ENCODE measurements around the gene TCERG1L.

TCERG1L gene

DNA sequence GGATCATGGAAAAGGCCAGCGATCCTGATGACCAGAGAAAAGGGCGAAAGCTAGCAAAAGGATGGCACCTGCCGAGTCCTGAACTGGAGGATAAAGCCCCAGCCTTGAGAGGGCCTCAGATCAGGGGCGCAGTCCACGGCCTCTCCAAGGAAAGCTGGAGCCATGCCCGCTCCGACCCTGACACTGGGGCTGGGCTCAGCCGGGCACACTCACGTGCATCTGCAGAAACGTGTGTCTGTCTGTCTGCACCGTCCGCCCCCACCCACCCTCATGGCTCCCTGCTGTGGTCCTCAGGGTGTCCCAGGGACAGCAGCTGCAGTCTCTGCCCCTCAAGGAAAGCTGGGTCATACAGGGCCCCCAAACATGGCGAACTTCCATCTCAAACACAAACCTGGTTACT is 200.5 kb downstream of the TCERG1L start:
- Histone ChIP-seq H4K8ac (ENCODE audit: low read depth, low read length) (no peak overlapping the region), H3K14ac (ENCODE audit: low read length) (peak overlapping the region; percentile 63), H3K27ac (replicated peaks; ENCODE audit: low read length) (no peak overlapping the region), H3K23ac (ENCODE audit: low read depth, low read length, poor library complexity) (no peak overlapping the region), H3K4me1 (ENCODE audit: control insufficient read depth in 2 of 2, insufficient read depth in 1 of 2, low read depth in 1 of 2, low read length in 2 of 2) (no peaks in the 10 kb centered on the region), H3K36me3 (replicated peaks in 1 of 2; ENCODE audit: control insufficient read depth in 2 of 2, insufficient read depth in 2 of 2, low read length in 2 of 2) (no peaks in the 10 kb centered on the region), H3K9me3 (replicated peaks in 1 of 2; ENCODE audit: control insufficient read depth in 2 of 2, insufficient read depth in 1 of 2, low read depth in 1 of 2, low read length in 2 of 2) (peaks cover 0 to 1% of the 10 kb centered on the region in 2 donors), H2BK15ac (ENCODE audit: low read length) (no peak overlapping the region), H3K9ac (ENCODE audit: low read depth, low read length, poor library complexity) (peak overlapping the region; percentile 73), H3K18ac (ENCODE audit: low read length) (no peak overlapping the region), H2BK12ac (ENCODE audit: low read length) (no peak overlapping the region), H2AFZ (ENCODE audit: low read length) (no peak overlapping the region), H3K79me1 (ENCODE audit: low read depth, low read length) (no peaks in the 10 kb centered on the region), H2BK120ac (ENCODE audit: low read depth, low read length) (no peak overlapping the region), H3K27me3 (ENCODE audit: control insufficient read depth in 3 of 3, insufficient read depth in 3 of 3, low read depth in 1 of 3, low read length in 3 of 3) (no peaks in the 10 kb centered on the region), H2AK5ac (ENCODE audit: low read depth, low read length) (no peak overlapping the region), H3K4me3 (ENCODE audit: low read length in 2 of 2) (no peak overlapping the region), H3K4ac (ENCODE audit: low read length) (no peak overlapping the region), H3K4me2 (ENCODE audit: insufficient read depth, low read length, poor library complexity, severe bottlenecking) (no peak overlapping the region), H4K91ac (ENCODE audit: low read depth, low read length, poor library complexity) (no peak overlapping the region), H2BK5ac (ENCODE audit: low read length) (no peak overlapping the region)
- no CpG with 5 or more reads among the region's 13 CpGs for WGBS, 2 donors (ENCODE audit: extremely low coverage in 2 of 2, insufficient read length in 2 of 2, insufficient replicate concordance in 1 of 2)
- DNase-seq (ENCODE audit: low spot score): no peak

DNA sequence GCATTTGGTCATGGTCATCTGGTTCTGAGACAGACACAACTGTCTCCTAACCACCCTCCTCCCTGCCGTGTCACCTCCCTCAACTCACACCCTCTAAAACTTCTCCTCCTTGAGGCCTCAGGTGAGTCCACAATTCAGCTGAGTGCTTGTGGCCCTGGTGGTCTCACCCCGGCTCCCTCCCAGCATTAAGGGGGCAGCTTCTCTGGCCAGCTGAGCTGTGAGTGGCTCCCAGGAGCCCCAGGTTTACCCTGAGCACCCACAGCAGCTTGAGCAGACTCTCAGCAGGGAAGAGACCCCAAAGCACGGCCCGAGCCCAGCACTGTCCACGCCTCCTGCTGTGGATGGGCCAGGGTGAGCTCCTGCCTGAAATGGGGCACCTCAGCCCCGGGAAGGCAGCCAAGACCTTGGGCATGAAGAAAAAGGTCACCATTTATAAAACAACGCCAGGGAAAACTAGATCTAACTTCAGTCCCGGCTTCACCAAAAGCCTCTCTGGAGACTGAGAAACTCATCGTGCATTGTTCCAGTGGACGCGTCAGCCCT is 201.2 kb downstream of the TCERG1L start:
- no peak overlapping the region for H2BK120ac ChIP-seq (ENCODE audit: low read depth, low read length)
- H3K18ac ChIP-seq (ENCODE audit: low read length): no peak overlapping the region
- no peak for DNase-seq (ENCODE audit: low spot score)
- H3K9ac ChIP-seq (ENCODE audit: low read depth, low read length, poor library complexity): no peak overlapping the region
- H3K9me3 ChIP-seq (replicated peaks in 1 of 2; ENCODE audit: control insufficient read depth in 2 of 2, insufficient read depth in 1 of 2, low read depth in 1 of 2, low read length in 2 of 2): peaks cover 0 to 1% of the 10 kb centered on the region in 2 donors
- no peak overlapping the region for H2AFZ ChIP-seq (ENCODE audit: low read length)
- no peak overlapping the region for H2BK5ac ChIP-seq (ENCODE audit: low read length)
- no peak overlapping the region for H2BK12ac ChIP-seq (ENCODE audit: low read length)
- no peaks in the 10 kb centered on the region for H3K36me3 ChIP-seq (replicated peaks in 1 of 2; ENCODE audit: control insufficient read depth in 2 of 2, insufficient read depth in 2 of 2, low read length in 2 of 2)
- no peak overlapping the region for H4K91ac ChIP-seq (ENCODE audit: low read depth, low read length, poor library complexity)
- no peaks in the 10 kb centered on the region for H3K79me1 ChIP-seq (ENCODE audit: low read depth, low read length)
- H2AK5ac ChIP-seq (ENCODE audit: low read depth, low read length): no peak overlapping the region
- H3K23ac ChIP-seq (ENCODE audit: low read depth, low read length, poor library complexity): no peak overlapping the region
- no peak overlapping the region for H3K4me2 ChIP-seq (ENCODE audit: insufficient read depth, low read length, poor library complexity, severe bottlenecking)
- H3K4ac ChIP-seq (ENCODE audit: low read length): no peak overlapping the region
- H2BK15ac ChIP-seq (ENCODE audit: low read length): no peak overlapping the region
- WGBS, 2 donors (ENCODE audit: extremely low coverage in 2 of 2, insufficient read length in 2 of 2, insufficient replicate concordance in 1 of 2): no CpG with 5 or more reads among the region's 11 CpGs
- H4K8ac ChIP-seq (ENCODE audit: low read depth, low read length): no peak overlapping the region
- H3K27ac ChIP-seq (replicated peaks; ENCODE audit: low read length): no peak overlapping the region
- H3K4me1 ChIP-seq (ENCODE audit: control insufficient read depth in 2 of 2, insufficient read depth in 1 of 2, low read depth in 1 of 2, low read length in 2 of 2): no peaks in the 10 kb centered on the region
- no peaks in the 10 kb centered on the region for H3K27me3 ChIP-seq (ENCODE audit: control insufficient read depth in 3 of 3, insufficient read depth in 3 of 3, low read depth in 1 of 3, low read length in 3 of 3)
- no peak overlapping the region for H3K4me3 ChIP-seq (ENCODE audit: low read length in 2 of 2)
- H3K14ac ChIP-seq (ENCODE audit: low read length): no peak overlapping the region

DNA sequence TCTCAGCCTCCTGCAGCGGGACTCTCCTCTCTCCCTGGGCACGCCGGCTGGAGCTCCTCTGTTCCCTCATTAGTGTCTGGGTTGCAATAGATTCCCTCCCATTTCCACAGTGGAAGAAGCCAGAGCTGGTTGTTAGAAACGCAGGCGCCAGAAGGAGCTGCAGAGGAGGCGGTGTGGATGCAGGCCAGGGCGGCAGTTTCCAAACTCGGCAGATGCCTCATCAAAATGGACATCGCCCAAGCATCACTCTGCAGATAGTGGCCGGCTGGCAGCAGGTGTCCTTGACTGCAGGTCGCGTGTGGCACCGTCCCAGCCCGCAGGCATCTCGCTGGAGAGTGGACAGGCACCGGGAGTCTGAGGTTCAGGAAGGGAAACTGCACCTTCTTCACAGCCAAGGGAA is 201.8 kb downstream of the TCERG1L start:
- no peaks in the 10 kb centered on the region for H3K4me1 ChIP-seq (ENCODE audit: control insufficient read depth in 2 of 2, insufficient read depth in 1 of 2, low read depth in 1 of 2, low read length in 2 of 2)
- no peak overlapping the region for H3K4me3 ChIP-seq (ENCODE audit: low read length in 2 of 2)
- H2BK5ac ChIP-seq (ENCODE audit: low read length): no peak overlapping the region
- no peak for DNase-seq (ENCODE audit: low spot score)
- H3K27me3 ChIP-seq (ENCODE audit: control insufficient read depth in 3 of 3, insufficient read depth in 3 of 3, low read depth in 1 of 3, low read length in 3 of 3): no peaks in the 10 kb centered on the region
- H3K14ac ChIP-seq (ENCODE audit: low read length): no peak overlapping the region
- H3K27ac ChIP-seq (replicated peaks; ENCODE audit: low read length): no peak overlapping the region
- H3K36me3 ChIP-seq (replicated peaks in 1 of 2; ENCODE audit: control insufficient read depth in 2 of 2, insufficient read depth in 2 of 2, low read length in 2 of 2): no peaks in the 10 kb centered on the region
- H2BK12ac ChIP-seq (ENCODE audit: low read length): no peak overlapping the region
- no peaks in the 10 kb centered on the region for H3K79me1 ChIP-seq (ENCODE audit: low read depth, low read length)
- H3K4ac ChIP-seq (ENCODE audit: low read length): no peak overlapping the region
- H2BK120ac ChIP-seq (ENCODE audit: low read depth, low read length): no peak overlapping the region
- no peak overlapping the region for H2AFZ ChIP-seq (ENCODE audit: low read length)
- H3K4me2 ChIP-seq (ENCODE audit: insufficient read depth, low read length, poor library complexity, severe bottlenecking): no peak overlapping the region
- H3K23ac ChIP-seq (ENCODE audit: low read depth, low read length, poor library complexity): no peak overlapping the region
- WGBS, 2 donors (ENCODE audit: extremely low coverage in 2 of 2, insufficient read length in 2 of 2, insufficient replicate concordance in 1 of 2): no CpG with 5 or more reads among the region's 16 CpGs
- H4K8ac ChIP-seq (ENCODE audit: low read depth, low read length): no peak overlapping the region
- no peak overlapping the region for H4K91ac ChIP-seq (ENCODE audit: low read depth, low read length, poor library complexity)
- no peak overlapping the region for H3K9ac ChIP-seq (ENCODE audit: low read depth, low read length, poor library complexity)
- no peak overlapping the region for H2AK5ac ChIP-seq (ENCODE audit: low read depth, low read length)
- no peak overlapping the region for H3K18ac ChIP-seq (ENCODE audit: low read length)
- no peak overlapping the region for H2BK15ac ChIP-seq (ENCODE audit: low read length)
- H3K9me3 ChIP-seq (replicated peaks in 1 of 2; ENCODE audit: control insufficient read depth in 2 of 2, insufficient read depth in 1 of 2, low read depth in 1 of 2, low read length in 2 of 2): peaks cover 0 to 1% of the 10 kb centered on the region in 2 donors

DNA sequence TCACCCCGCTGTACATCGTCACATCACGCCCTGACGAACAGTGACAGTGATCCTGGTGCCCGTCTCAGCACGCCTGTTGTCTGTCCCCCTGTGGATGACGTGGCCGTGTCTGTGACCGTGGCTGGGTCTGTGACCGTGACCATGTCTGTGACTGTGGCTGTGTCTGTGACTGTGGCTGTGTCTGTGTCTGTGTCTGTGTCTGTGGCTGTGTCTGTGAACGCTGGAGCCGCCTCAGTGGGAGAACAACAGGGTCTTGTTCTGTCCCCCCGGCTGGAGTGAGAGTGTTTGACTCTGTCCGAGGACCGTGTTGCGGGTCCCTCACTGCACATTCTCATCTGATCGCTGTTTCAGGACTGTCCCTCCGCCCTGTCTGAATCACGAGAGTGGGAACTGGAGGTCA is 202.2 kb downstream of the TCERG1L start:
- H3K4me1 ChIP-seq (ENCODE audit: control insufficient read depth in 2 of 2, insufficient read depth in 1 of 2, low read depth in 1 of 2, low read length in 2 of 2): no peaks in the 10 kb centered on the region
- no peak overlapping the region for H4K91ac ChIP-seq (ENCODE audit: low read depth, low read length, poor library complexity)
- H3K79me1 ChIP-seq (ENCODE audit: low read depth, low read length): no peaks in the 10 kb centered on the region

More for the DNA sequence above, 202.2 kb downstream of the TCERG1L start:
- Histone ChIP-seq H3K14ac (ENCODE audit: low read length) (peak overlapping the region; percentile 91), H3K23ac (ENCODE audit: low read depth, low read length, poor library complexity) (no peak overlapping the region), H3K4ac (ENCODE audit: low read length) (no peak overlapping the region), H3K27ac (replicated peaks; ENCODE audit: low read length) (no peak overlapping the region), H4K8ac (ENCODE audit: low read depth, low read length) (no peak overlapping the region), H3K36me3 (replicated peaks in 1 of 2; ENCODE audit: control insufficient read depth in 2 of 2, insufficient read depth in 2 of 2, low read length in 2 of 2) (no peaks in the 10 kb centered on the region), H2AK5ac (ENCODE audit: low read depth, low read length) (no peak overlapping the region), H2AFZ (ENCODE audit: low read length) (no peak overlapping the region), H2BK15ac (ENCODE audit: low read length) (no peak overlapping the region), H3K18ac (ENCODE audit: low read length) (no peak overlapping the region), H3K9ac (ENCODE audit: low read depth, low read length, poor library complexity) (no peak overlapping the region), H3K9me3 (replicated peaks in 1 of 2; ENCODE audit: control insufficient read depth in 2 of 2, insufficient read depth in 1 of 2, low read depth in 1 of 2, low read length in 2 of 2) (peaks cover 0 to 1% of the 10 kb centered on the region in 2 donors), H3K4me3 (ENCODE audit: low read length in 2 of 2) (no peak overlapping the region), H2BK12ac (ENCODE audit: low read length) (no peak overlapping the region), H2BK120ac (ENCODE audit: low read depth, low read length) (no peak overlapping the region), H3K4me2 (ENCODE audit: insufficient read depth, low read length, poor library complexity, severe bottlenecking) (no peak overlapping the region), H2BK5ac (ENCODE audit: low read length) (no peak overlapping the region), H3K27me3 (ENCODE audit: control insufficient read depth in 3 of 3, insufficient read depth in 3 of 3, low read depth in 1 of 3, low read length in 3 of 3) (no peaks in the 10 kb centered on the region)
- no CpG with 5 or more reads among the region's 19 CpGs for WGBS, 2 donors (ENCODE audit: extremely low coverage in 2 of 2, insufficient read length in 2 of 2, insufficient replicate concordance in 1 of 2)
- DNase-seq (ENCODE audit: low spot score): no peak

Data from neuronal stem cell (in vitro differentiated cells).